HG03196 (cell line): ENCODE data around the gene MTMR1.
A peak's percentile ranks its signal among the peaks of the same experiment; 100 is the strongest.

Experiments
- ATAC-seq: cut with Tn5 transposase; IDR thresholded peaks from one replicate; pipeline ENCODE4 v1.9.1; 2021; ENCODE audit not compliant: unreplicated experiment

MTMR1 gene

GRCh38 chrX:150692831-150693724 is at the start of gene MTMR1:
Gene MTMR1, plus strand, starts transcription at chrX:150693396. Its CDS starts 135 bp downstream, at chrX:150693531.
- peak; percentile 44 for ATAC-seq

GRCh38 chrX:150643958-150644357 is 49.2 kb upstream of the MTMR1 start:
- no peak for ATAC-seq

GRCh38 chrX:150644422-150644821 is 48.8 kb upstream of the MTMR1 start:
- ATAC-seq, result no peak

- no peak for ATAC-seq
These were observed 45.9 kb upstream of the MTMR1 start for GRCh38 chrX:150647331-150647730.

- ATAC-seq, result no peak
These were observed 44.8 kb upstream of the MTMR1 start for GRCh38 chrX:150648296-150648940.

GRCh38 chrX:150649096-150649870 is 43.9 kb upstream of the MTMR1 start:
- ATAC-seq, result no peak

GRCh38 chrX:150651906-150652305 is 41.3 kb upstream of the MTMR1 start:
- ATAC-seq, result no peak

GRCh38 chrX:150655788-150656187 is 37.4 kb upstream of the MTMR1 start:
- no peak for ATAC-seq

- ATAC-seq, result no peak
These were observed 30.1 kb upstream of the MTMR1 start for GRCh38 chrX:150663073-150663472.

- no peak for ATAC-seq
These were observed 28.9 kb upstream of the MTMR1 start for GRCh38 chrX:150664290-150664689.

GRCh38 chrX:150676221-150676620 is 17.0 kb upstream of the MTMR1 start:
- no peak for ATAC-seq

GRCh38 chrX:150680974-150681373 is 12.2 kb upstream of the MTMR1 start:
- no peak for ATAC-seq

- ATAC-seq, result no peak
These were observed 10.1 kb upstream of the MTMR1 start for GRCh38 chrX:150683112-150683511.

GRCh38 chrX:150683536-150684146 is 9.6 kb upstream of the MTMR1 start:
- no peak for ATAC-seq

- ATAC-seq, result no peak
These were observed 4.2 kb upstream of the MTMR1 start for GRCh38 chrX:150688911-150689451.

GRCh38 chrX:150690126-150690525 is 3.1 kb upstream of the MTMR1 start:
- no peak for ATAC-seq

- no peak for ATAC-seq
These were observed 900 bp upstream of the MTMR1 start for GRCh38 chrX:150692296-150692695.

GRCh38 chrX:150693725-150694574 is 754 bp downstream of the MTMR1 start:
- peak; percentile 73 for ATAC-seq

- no peak for ATAC-seq
These were observed 1.7 kb downstream of the MTMR1 start for GRCh38 chrX:150694738-150695410.
